ENCODE data around the gene LOXHD1. TPM values are rescaled to one million over a fixed set of nuclear protein-coding genes. Genes with fewer than 3 reads are reported as not detected.

The LOXHD1 gene
- total RNA-seq, 1 experiment from 2014 or later, result 25.5 TPM

GRCh38 chr18:46562674-46563192 lies 94.3 kb downstream of the LOXHD1 start:
- BruUV-seq (replicated peaks), result no TSS peak
- no peak for DNase-seq (ENCODE audit: low spot score)
- Histone ChIP-seq H3K27ac (ENCODE audit: low read depth, low read length, poor library complexity, severe bottlenecking) (no peak overlapping the region), H3K9me3 (ENCODE audit: low read depth, low read length, poor library complexity, severe bottlenecking) (no peaks in the 10 kb centered on the region), H3K4me1 (ENCODE audit: insufficient read depth, low read length, poor library complexity, severe bottlenecking) (peaks cover 9% of the 10 kb centered on the region), H3K36me3 (ENCODE audit: insufficient read depth, low read length, poor library complexity, severe bottlenecking) (peaks cover 3% of the 10 kb centered on the region), H3K27me3 (replicated peaks; ENCODE audit: insufficient read depth, low read depth, low read length, poor library complexity) (no peaks in the 10 kb centered on the region), H3K4me3 (ENCODE audit: low read depth, low read length, poor library complexity, severe bottlenecking) (no peak overlapping the region)
- ChIA-PET POLR2A (ENCODE audit: low non-redundant PET) (no interaction called here), CTCF (no interaction called here)
- intact Hi-C loops (cut with micrococcal nuclease; ENCODE audit: unreplicated experiment), result no loop called here
- TF ChIP-seq CTCF (conservative IDR thresholded peaks at IDR 0.05; ENCODE audit: low read depth, low read length) (no peak), EZH2 (IDR thresholded peaks at IDR 0.05; ENCODE audit: borderline replicate concordance, low read depth, low read length, poor library complexity, severe bottlenecking) (no peak)

- DNase-seq (ENCODE audit: low spot score), result no peak
- Histone ChIP-seq H3K27ac (ENCODE audit: low read depth, low read length, poor library complexity, severe bottlenecking) (no peak overlapping the region), H3K36me3 (ENCODE audit: insufficient read depth, low read length, poor library complexity, severe bottlenecking) (peaks cover 3% of the 10 kb centered on the region), H3K27me3 (replicated peaks; ENCODE audit: insufficient read depth, low read depth, low read length, poor library complexity) (no peaks in the 10 kb centered on the region), H3K9me3 (ENCODE audit: low read depth, low read length, poor library complexity, severe bottlenecking) (no peaks in the 10 kb centered on the region), H3K4me3 (ENCODE audit: low read depth, low read length, poor library complexity, severe bottlenecking) (no peak overlapping the region), H3K4me1 (ENCODE audit: insufficient read depth, low read length, poor library complexity, severe bottlenecking) (peaks cover 9% of the 10 kb centered on the region)
- ChIA-PET POLR2A (ENCODE audit: low non-redundant PET) (no interaction called here), CTCF (no interaction called here)
- TF ChIP-seq CTCF (conservative IDR thresholded peaks at IDR 0.05; ENCODE audit: low read depth, low read length), result no peak
- no peak for TF ChIP-seq EZH2 (IDR thresholded peaks at IDR 0.05; ENCODE audit: borderline replicate concordance, low read depth, low read length, poor library complexity, severe bottlenecking)
- intact Hi-C loops (cut with micrococcal nuclease; ENCODE audit: unreplicated experiment), result no loop called here
- BruUV-seq (replicated peaks), result no TSS peak
These were observed 96.4 kb downstream of the LOXHD1 start for GRCh38 chr18:46560671-46561045.

GRCh38 chr18:46559946-46560670 lies 96.9 kb downstream of the LOXHD1 start:
- peaks cover 9% of the 10 kb centered on the region for H3K4me1 ChIP-seq (ENCODE audit: insufficient read depth, low read length, poor library complexity, severe bottlenecking)
- ChIA-PET CTCF (no interaction called here), POLR2A (ENCODE audit: low non-redundant PET) (no interaction called here)
- H3K4me3 ChIP-seq (ENCODE audit: low read depth, low read length, poor library complexity, severe bottlenecking), result no peak overlapping the region
- no peaks in the 10 kb centered on the region for H3K27me3 ChIP-seq (replicated peaks; ENCODE audit: insufficient read depth, low read depth, low read length, poor library complexity)
- H3K36me3 ChIP-seq (ENCODE audit: insufficient read depth, low read length, poor library complexity, severe bottlenecking), result peaks cover 3% of the 10 kb centered on the region
- DNase-seq (ENCODE audit: low spot score), result no peak
- no TSS peak for BruUV-seq (replicated peaks)
- TF ChIP-seq EZH2 (IDR thresholded peaks at IDR 0.05; ENCODE audit: borderline replicate concordance, low read depth, low read length, poor library complexity, severe bottlenecking) (no peak), CTCF (conservative IDR thresholded peaks at IDR 0.05; ENCODE audit: low read depth, low read length) (no peak)
- no peak overlapping the region for H3K27ac ChIP-seq (ENCODE audit: low read depth, low read length, poor library complexity, severe bottlenecking)
- intact Hi-C loops (cut with micrococcal nuclease; ENCODE audit: unreplicated experiment), result no loop called here
- H3K9me3 ChIP-seq (ENCODE audit: low read depth, low read length, poor library complexity, severe bottlenecking), result no peaks in the 10 kb centered on the region
